ENCODE results near the gene CAPN12.

DNA sequence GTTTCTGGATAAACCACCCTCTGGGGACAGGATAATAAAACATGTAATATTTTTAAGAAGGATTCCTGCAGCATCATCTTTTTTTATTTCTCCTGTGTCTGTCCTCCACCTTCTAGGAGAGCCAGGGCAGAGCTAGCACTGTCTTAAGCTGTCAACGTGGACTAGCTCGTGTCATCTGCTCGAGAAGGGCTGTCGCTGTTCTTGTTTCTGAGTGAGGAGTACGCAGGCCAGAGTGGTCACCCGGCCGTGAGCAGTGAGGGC is 13.9 kb downstream of the CAPN12 start:
- TF ChIP-seq, protein P1, sequence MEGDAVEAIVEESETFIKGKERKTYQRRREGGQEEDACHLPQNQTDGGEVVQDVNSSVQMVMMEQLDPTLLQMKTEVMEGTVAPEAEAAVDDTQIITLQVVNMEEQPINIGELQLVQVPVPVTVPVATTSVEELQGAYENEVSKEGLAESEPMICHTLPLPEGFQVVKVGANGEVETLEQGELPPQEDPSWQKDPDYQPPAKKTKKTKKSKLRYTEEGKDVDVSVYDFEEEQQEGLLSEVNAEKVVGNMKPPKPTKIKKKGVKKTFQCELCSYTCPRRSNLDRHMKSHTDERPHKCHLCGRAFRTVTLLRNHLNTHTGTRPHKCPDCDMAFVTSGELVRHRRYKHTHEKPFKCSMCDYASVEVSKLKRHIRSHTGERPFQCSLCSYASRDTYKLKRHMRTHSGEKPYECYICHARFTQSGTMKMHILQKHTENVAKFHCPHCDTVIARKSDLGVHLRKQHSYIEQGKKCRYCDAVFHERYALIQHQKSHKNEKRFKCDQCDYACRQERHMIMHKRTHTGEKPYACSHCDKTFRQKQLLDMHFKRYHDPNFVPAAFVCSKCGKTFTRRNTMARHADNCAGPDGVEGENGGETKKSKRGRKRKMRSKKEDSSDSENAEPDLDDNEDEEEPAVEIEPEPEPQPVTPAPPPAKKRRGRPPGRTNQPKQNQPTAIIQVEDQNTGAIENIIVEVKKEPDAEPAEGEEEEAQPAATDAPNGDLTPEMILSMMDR (IDR thresholded peaks at IDR 0.05; ENCODE audit: low read depth, low read length) = no peak
- no peak for TF ChIP-seq EZH2phosphoT487 (IDR thresholded peaks at IDR 0.05; ENCODE audit: low read depth)
